ENCODE measurements around the gene TOM1. TPM values are rescaled to one million over a fixed set of nuclear protein-coding genes. Genes with fewer than 3 reads are reported as not detected.

The TOM1 gene
- total RNA-seq, 1 experiment from 2014 or later = 22.3 TPM

DNA sequence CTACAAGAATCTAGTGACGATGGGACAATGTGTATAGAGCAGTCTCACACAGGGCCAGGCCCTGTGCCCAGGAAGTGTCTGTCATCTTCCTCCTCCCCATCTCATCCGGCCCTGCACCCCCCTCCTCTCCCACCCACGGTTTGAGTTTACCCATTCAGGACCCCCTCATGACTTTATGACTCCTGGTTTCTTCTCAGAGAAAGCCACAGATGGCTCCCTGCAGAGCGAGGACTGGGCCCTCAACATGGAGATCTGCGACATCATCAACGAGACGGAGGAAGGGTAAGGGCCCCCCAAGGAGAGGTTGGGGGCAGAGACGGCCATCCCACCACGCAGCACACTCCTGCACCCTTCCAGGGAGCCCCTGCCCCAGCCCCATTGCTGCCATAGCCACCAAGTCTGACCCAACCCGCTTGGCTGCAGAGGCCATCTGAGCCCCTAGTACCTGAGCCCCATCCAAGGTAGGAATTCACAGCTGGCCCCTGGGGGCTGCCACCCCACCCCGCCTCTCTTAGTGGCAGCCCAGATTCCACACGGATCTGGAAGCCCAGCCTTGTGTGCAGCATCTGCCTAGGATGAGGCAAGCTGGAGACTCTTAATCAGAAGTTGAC lies 18.1 kb downstream of the TOM1 start:
- Histone ChIP-seq H4K91ac (ENCODE audit: insufficient read length, low read depth, low read length) (no peak overlapping the region), H2AFZ (ENCODE audit: low read length) (no peak overlapping the region), H2BK20ac (ENCODE audit: low read depth, low read length, poor library complexity, severe bottlenecking) (no peak overlapping the region), H3K27ac (ENCODE audit: insufficient read length, low read depth, low read length) (no peak overlapping the region), H3K23ac (ENCODE audit: insufficient read length, low read depth, low read length) (no peak overlapping the region), H3K79me2 (ENCODE audit: insufficient read depth, low read length) (no peaks in the 10 kb centered on the region), H3K4me2 (ENCODE audit: insufficient read depth, insufficient read length, low read length) (no peak overlapping the region), H3K56ac (ENCODE audit: insufficient read length, low read depth, low read length) (no peak overlapping the region), H3K14ac (ENCODE audit: insufficient read depth, low read length) (no peak overlapping the region), H3K4me1 (ENCODE audit: insufficient read depth, low read length) (no peaks in the 10 kb centered on the region), H3T11ph (ENCODE audit: low read length) (no peak overlapping the region), H3K18ac (ENCODE audit: insufficient read length, low read depth, low read length) (no peak overlapping the region), H4K20me1 (ENCODE audit: control insufficient read depth, insufficient read depth, insufficient read length) (peaks cover 2% of the 10 kb centered on the region), H2AK5ac (ENCODE audit: insufficient read length, low read length) (no peak overlapping the region), H3K9me3 (ENCODE audit: control insufficient read depth, low read depth, low read length) (no peaks in the 10 kb centered on the region), H2BK15ac (ENCODE audit: low read depth, low read length) (no peak overlapping the region), H3K4ac (ENCODE audit: low read depth, low read length) (no peak overlapping the region), H3K79me1 (ENCODE audit: insufficient read depth, low read depth, low read length, poor library complexity, severe bottlenecking) (no peaks in the 10 kb centered on the region), H2BK12ac (ENCODE audit: insufficient read length, low read depth, low read length) (no peak overlapping the region), H4K5ac (ENCODE audit: insufficient read length, low read depth, low read length) (no peak overlapping the region), H2BK120ac (ENCODE audit: low read depth, low read length, poor library complexity, severe bottlenecking) (no peak overlapping the region), H4K8ac (replicated peaks; ENCODE audit: insufficient read length, low read depth, low read length) (no peak overlapping the region), H3K9ac (ENCODE audit: extremely low read depth, insufficient read length, low read length) (no peak overlapping the region), H3K23me2 (ENCODE audit: insufficient read length, low read depth, low read length, poor library complexity, severe bottlenecking) (no peaks in the 10 kb centered on the region), H3K27me3 (ENCODE audit: insufficient read depth, low read length) (no peaks in the 10 kb centered on the region), H2BK5ac (ENCODE audit: insufficient read length, low read length) (no peak overlapping the region)
- Mint-ChIP-seq H3K27ac (peak overlapping the region in 2 of 3 experiments; percentile 44 to 75; a peak in 1 of 7 replicates), H3K27me3 (ENCODE audit: low read depth) (no peaks in the 10 kb centered on the region), H3K9me3 (no peaks in the 10 kb centered on the region), H3K4me1 (peaks cover 3 to 6% of the 10 kb centered on the region in 2 experiments; a peak in 2 of 4 replicates), H3K4me3 (no peak overlapping the region), H3K36me3 (ENCODE audit: insufficient read depth in 1 of 3, low read depth in 3 of 3) (peaks cover 0 to 12% (median 5%) of the 10 kb centered on the region in 3 experiments; a peak in 5 of 7 replicates)
- no peak for TF ChIP-seq CTCF (conservative IDR thresholded peaks at IDR 0.05)
- DNase-seq = no peak
- WGBS (ENCODE audit: extremely low coverage, insufficient read length, low lambda C conversion rate) = no CpG with 5 or more reads among the region's 12 CpGs
